ENCODE data around the gene BBS7. TPM values are rescaled to one million over a fixed set of nuclear protein-coding genes. Genes with fewer than 3 reads are reported as not detected.
A peak's percentile ranks its signal among the peaks of the same experiment; 100 is the strongest.

The BBS7 gene
- polyA plus RNA-seq, 3 donors, result 4.2 to 6.6 (median 5.5) TPM

DNA sequence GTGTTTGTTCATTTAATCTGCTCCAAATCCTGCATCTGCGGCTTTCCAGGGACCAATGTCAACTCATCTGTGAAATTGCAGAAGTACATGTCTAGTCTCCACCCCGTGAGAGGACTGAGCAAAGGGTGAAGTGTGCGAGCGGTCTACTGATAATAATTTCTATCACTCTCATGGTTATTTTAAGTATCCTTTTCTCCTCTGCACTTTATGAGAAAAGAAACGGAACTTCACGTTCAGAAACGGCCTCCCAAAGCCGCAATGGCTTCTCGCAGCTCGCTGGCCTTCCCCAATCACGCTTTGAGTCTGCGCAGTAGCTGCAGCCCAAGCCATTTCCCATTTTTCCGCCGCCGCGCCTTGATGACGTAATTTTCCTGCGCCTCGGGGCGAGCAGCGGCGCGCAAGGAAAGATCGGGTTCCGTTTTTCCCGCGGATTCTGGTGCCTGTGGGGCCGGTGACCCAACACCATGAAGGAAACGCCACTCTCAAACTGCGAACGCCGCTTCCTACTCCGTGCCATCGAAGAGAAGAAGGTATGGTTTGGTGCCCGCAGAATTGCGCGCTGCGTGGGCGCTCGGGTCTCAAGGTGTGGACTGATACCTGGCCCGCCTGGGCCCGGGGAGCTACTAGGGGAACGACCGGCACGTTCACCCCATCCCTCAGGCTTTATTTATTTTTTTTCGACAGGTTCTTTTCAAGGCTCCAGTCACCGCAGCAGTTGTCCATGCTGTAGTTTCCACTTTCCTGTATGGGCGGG, 69.1 kb downstream of the BBS7 start, which contains the start of gene EXOSC9:
EXOSC9 (plus strand) TSS at position 363 of the 754 bp plus-strand sequence; CDS start at position 465, 102 bp downstream.
- Histone ChIP-seq H3K79me2 (ENCODE audit: insufficient read depth, low read length) (peaks cover 36% of the 10 kb centered on the region), H3K36me3 (replicated peaks in 1 of 2; ENCODE audit: control insufficient read depth in 1 of 2, insufficient read depth in 2 of 2, low read length in 2 of 2) (peaks cover 28 to 35% of the 10 kb centered on the region in 2 donors), H4K20me1 (ENCODE audit: insufficient read depth, low read length) (no peaks in the 10 kb centered on the region), H3K4me1 (ENCODE audit: control insufficient read depth in 1 of 2, insufficient read depth in 2 of 2, low read length in 2 of 2) (peaks cover 17 to 30% of the 10 kb centered on the region in 2 donors), H3K27ac (ENCODE audit: low read depth in 1 of 2, low read length in 2 of 2) (peak within 1 kb of the TSS; percentile 75 to 95), H3K9ac (ENCODE audit: insufficient read depth, low read length, poor library complexity, severe bottlenecking) (peak within 1 kb of the TSS; percentile 79), H3K4me3 (replicated peaks in 1 of 3; ENCODE audit: low read depth in 2 of 3, low read length in 3 of 3) (peak within 1 kb of the TSS; percentile 69 to 95 (median 74)), H3K9me3 (replicated peaks in 1 of 2; ENCODE audit: control insufficient read depth in 1 of 2, insufficient read depth in 1 of 2, low read length in 2 of 2) (no peaks in the 10 kb centered on the region), H3K27me3 (ENCODE audit: control insufficient read depth in 2 of 2, insufficient read depth in 2 of 2, low read length in 2 of 2) (no peaks in the 10 kb centered on the region), H2AFZ (ENCODE audit: insufficient read depth, low read depth, low read length, poor library complexity, severe bottlenecking) (peak within 1 kb of the TSS; percentile 99), H3K4me2 (replicated peaks; ENCODE audit: extremely low read depth, low read length, poor library complexity, severe bottlenecking) (peak within 1 kb of the TSS; percentile 96)
- Mint-ChIP-seq H3K27ac (peak within 1 kb of the TSS; percentile 93 to 99 (median 98)), H3K4me3 (peak within 1 kb of the TSS; percentile 87 to 95), H3K27me3 (ENCODE audit: low read depth in 3 of 3) (peaks cover 2 to 3% (median 2%) of the 10 kb centered on the region in 3 donors), H3K36me3 (peaks cover 22 to 27% of the 10 kb centered on the region in 2 donors), H3K9me3 (no peaks in the 10 kb centered on the region), H3K4me1 (peaks cover 23% of the 10 kb centered on the region)
- TF ChIP-seq, protein P1, sequence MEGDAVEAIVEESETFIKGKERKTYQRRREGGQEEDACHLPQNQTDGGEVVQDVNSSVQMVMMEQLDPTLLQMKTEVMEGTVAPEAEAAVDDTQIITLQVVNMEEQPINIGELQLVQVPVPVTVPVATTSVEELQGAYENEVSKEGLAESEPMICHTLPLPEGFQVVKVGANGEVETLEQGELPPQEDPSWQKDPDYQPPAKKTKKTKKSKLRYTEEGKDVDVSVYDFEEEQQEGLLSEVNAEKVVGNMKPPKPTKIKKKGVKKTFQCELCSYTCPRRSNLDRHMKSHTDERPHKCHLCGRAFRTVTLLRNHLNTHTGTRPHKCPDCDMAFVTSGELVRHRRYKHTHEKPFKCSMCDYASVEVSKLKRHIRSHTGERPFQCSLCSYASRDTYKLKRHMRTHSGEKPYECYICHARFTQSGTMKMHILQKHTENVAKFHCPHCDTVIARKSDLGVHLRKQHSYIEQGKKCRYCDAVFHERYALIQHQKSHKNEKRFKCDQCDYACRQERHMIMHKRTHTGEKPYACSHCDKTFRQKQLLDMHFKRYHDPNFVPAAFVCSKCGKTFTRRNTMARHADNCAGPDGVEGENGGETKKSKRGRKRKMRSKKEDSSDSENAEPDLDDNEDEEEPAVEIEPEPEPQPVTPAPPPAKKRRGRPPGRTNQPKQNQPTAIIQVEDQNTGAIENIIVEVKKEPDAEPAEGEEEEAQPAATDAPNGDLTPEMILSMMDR (IDR thresholded peaks at IDR 0.05), result no peak
- under 1% methylated on average over 33 of the region's 48 CpGs for WGBS (ENCODE audit: insufficient coverage)
- intact Hi-C loops (cut with micrococcal nuclease), result loop anchor here (2.0 to 5.0 kb wide), 2 partner anchors 22 to 104 kb away; partner anchors contain the start of genes CCNA2 (in 2 of the 2) and ANXA5 (in 1 of the 2)
- peak; percentile 90 to 97 (median 96) for DNase-seq

DNA sequence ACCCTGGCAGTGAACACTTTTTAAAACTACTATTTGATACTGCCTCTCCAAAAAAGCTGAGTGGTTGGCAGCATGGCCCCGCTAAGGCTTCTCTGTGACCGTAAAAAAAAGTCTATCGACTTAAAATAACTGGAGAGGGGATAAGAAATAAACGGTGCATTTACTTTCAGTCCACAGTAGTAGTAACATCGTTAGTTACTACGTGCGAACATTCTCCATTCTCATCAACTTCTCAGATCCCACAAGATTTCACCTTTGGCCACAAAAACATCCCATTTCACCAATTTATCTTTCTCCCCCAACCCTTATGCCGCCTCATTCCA, 69.7 kb downstream of the BBS7 start:
- Mint-ChIP-seq H3K27ac (peak overlapping the region; percentile 93 to 99 (median 98)), H3K27me3 (ENCODE audit: low read depth in 3 of 3) (peaks cover 2 to 5% (median 3%) of the 10 kb centered on the region in 3 donors), H3K4me3 (peak overlapping the region; percentile 87 to 95), H3K36me3 (peaks cover 18 to 22% of the 10 kb centered on the region in 2 donors), H3K9me3 (no peaks in the 10 kb centered on the region), H3K4me1 (peaks cover 23% of the 10 kb centered on the region)
- Histone ChIP-seq H2AFZ (ENCODE audit: insufficient read depth, low read depth, low read length, poor library complexity, severe bottlenecking) (peak overlapping the region; percentile 99), H3K79me2 (ENCODE audit: insufficient read depth, low read length) (peaks cover 36% of the 10 kb centered on the region), H3K27ac (ENCODE audit: low read depth in 1 of 2, low read length in 2 of 2) (peak overlapping the region; percentile 75 to 95), H3K36me3 (replicated peaks in 1 of 2; ENCODE audit: control insufficient read depth in 1 of 2, insufficient read depth in 2 of 2, low read length in 2 of 2) (peaks cover 25 to 30% of the 10 kb centered on the region in 2 donors), H3K9ac (ENCODE audit: insufficient read depth, low read length, poor library complexity, severe bottlenecking) (peak overlapping the region; percentile 79), H3K4me2 (replicated peaks; ENCODE audit: extremely low read depth, low read length, poor library complexity, severe bottlenecking) (peak overlapping the region; percentile 96), H3K4me1 (ENCODE audit: control insufficient read depth in 1 of 2, insufficient read depth in 2 of 2, low read length in 2 of 2) (peaks cover 17 to 30% of the 10 kb centered on the region in 2 donors), H3K27me3 (ENCODE audit: control insufficient read depth in 2 of 2, insufficient read depth in 2 of 2, low read length in 2 of 2) (no peaks in the 10 kb centered on the region), H3K9me3 (replicated peaks in 1 of 2; ENCODE audit: control insufficient read depth in 1 of 2, insufficient read depth in 1 of 2, low read length in 2 of 2) (no peaks in the 10 kb centered on the region), H3K4me3 (replicated peaks in 1 of 3; ENCODE audit: low read depth in 2 of 3, low read length in 3 of 3) (peak overlapping the region; percentile 69 to 95 (median 74)), H4K20me1 (ENCODE audit: insufficient read depth, low read length) (no peaks in the 10 kb centered on the region)
- intact Hi-C loops (cut with micrococcal nuclease), result loop anchor here (2.0 to 5.0 kb wide), 2 partner anchors 22 to 103 kb away; partner anchors contain the start of genes CCNA2 (in 2 of the 2) and ANXA5 (in 1 of the 2)
- peak in 1 of 3 donors; percentile 5 for DNase-seq
- TF ChIP-seq, protein P1 (IDR thresholded peaks at IDR 0.05), result no peak
- WGBS (ENCODE audit: insufficient coverage), result 71% methylated on average over 3 of the region's 8 CpGs
